Right cardiac atrium (tissue), 5 donors: ENCODE results near the gene KRT80. TPM values are rescaled to one million over a fixed set of nuclear protein-coding genes. Genes with fewer than 3 reads are reported as not detected.

Experiments
- ATAC-seq, 2 donors: fragments of 200-7000 bp; cut with Tn5 transposase; one replicate each; pipeline versions ENCODE4 v1.8.0 to v1.9.1; 2020; ENCODE audit warnings: moderate library complexity in 2 of 2, mild to moderate bottlenecking in 1 of 2
- DNase-seq, 3 donors: peaks; one replicate each; pipeline ENCODE4 v3.0.0-alpha.2; 2020
- H3K27ac ChIP-seq: one replicate; pipeline ENCODE4 v1.5.1; 2013; ENCODE audit warnings: mild to moderate bottlenecking, low read length, control low read depth, moderate library complexity
- H3K27me3 ChIP-seq: one replicate; pipeline ENCODE4 v1.6.1; 2013; ENCODE audit not compliant: control insufficient read depth, insufficient read depth
- H3K4me1 ChIP-seq: one replicate; pipeline ENCODE4 v1.6.1; 2013; ENCODE audit warnings: low read length; ENCODE audit not compliant: control insufficient read depth, insufficient read depth
- H3K4me3 ChIP-seq: one replicate; pipeline ENCODE4 v1.5.1; 2013; ENCODE audit warnings: low read length, control low read depth
- H3K9me3 ChIP-seq: one replicate; pipeline ENCODE4 v1.6.1; 2013; ENCODE audit warnings: low read length; ENCODE audit not compliant: control insufficient read depth
- WGBS: extraction: QIAGEN DNeasy Blood & Tissue Kit; methylation state at CpG from one replicate; pipeline ENCODE4 v1.1.7; 2013; 5-methylcytosine and 5-hydroxymethylcytosine counted together
- intact Hi-C, 4 donors: fragments of 100-400 bp; cut with DNase I; formaldehyde crosslinking; loops; one replicate each; pipeline versions ENCODE4 v1.11.0 to v1.14.0; 2022 to 2023
- polyA plus RNA-seq: library from polyadenylated mRNA; stranded (reverse); fragments of 200-250 nt; gene quantifications from one replicate; pipeline ENCODE4 v1.2.3, GENCODE V29; 2013
- total RNA-seq, 4 donors: library from RNA; stranded (reverse); fragmentation: NEBNext Ultra II Directional; extraction: Animal tissue kit (Norgen Biotek cat#: 25700); gene quantifications; one replicate each; pipeline ENCODE4 v1.2.1, GENCODE V29; 2021
- donor health status: healthy with polysubstance abuse.
- donor health status: DM: no; HTN: yes; CAD: no.
- donor health status: DM: no; HTN: no; CAD: no.
- donor health status: DM: no; HTN: yes; CAD: no; lungs with severe emphysema.
- donor health status: DM: yes; HTN: yes; CAD: no.

Gene KRT80
- total and polyA plus RNA-seq, 5 donors = 0.05 to 0.06 TPM; not detected in 3

DNA sequence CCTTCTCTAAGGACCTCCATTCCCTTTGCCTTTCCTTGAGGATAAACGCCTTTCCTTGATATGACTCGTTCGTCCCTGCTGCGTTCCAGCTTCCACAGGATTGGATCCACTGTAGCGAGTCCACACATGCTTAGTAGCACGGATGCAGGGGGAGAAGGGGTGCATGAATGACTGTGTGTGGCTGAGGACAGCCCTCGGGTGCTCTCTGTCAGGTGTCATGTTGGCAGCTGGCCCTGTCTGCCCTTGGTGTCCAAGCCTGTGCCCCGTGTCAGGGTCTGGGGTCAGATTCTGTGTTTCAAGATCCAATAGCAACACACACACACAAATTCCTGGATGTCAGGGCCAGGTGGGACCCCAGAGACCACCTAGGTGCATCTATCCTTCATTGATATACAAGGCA, 17.5 kb upstream of the KRT80 start:
- Histone ChIP-seq H3K4me3 (no peak overlapping the region), H3K9me3 (no peaks in the 10 kb centered on the region), H3K27me3 (no peaks in the 10 kb centered on the region), H3K4me1 (no peaks in the 10 kb centered on the region), H3K27ac (no peak overlapping the region)
- ATAC-seq (no peak), DNase-seq (no peak)
- WGBS = 65% methylated on average over 8 of the region's 8 CpGs
- intact Hi-C loops = no loop called here

DNA sequence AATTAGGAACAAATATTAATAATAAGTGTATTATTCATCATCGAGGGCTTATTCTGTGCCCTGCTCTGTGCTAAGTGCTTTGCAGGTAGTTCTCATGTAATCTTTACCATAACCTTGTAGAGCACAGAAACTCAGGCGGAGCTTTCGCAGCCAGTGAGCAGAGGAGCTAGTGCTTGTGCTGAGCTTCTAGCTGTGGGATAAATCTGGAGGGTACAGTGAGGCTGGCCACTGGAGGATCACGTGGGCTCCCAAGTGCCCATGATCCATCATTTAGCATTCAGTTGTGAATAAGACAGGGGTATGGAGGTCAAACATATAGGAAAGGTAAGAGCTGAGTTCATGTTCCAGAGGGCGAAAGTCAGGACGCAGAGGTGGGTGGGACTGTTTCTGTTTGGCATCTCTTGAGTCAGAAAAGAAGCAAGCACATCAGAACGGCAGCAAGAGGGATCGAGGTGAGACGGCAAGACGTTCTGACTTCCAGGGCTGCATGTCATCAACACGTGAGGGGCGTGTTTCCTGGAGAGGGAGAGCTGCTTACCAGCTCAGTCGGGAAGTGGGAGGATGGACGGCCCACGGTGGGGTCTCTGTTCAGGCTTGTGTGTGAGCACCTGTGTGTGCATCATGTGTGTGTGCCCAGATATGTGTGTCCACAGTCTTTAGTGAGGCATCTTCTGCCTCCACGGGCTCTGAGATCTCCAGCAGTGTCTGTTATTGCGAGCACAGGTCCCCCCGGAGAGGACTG, 16.8 kb upstream of the KRT80 start:
- no peak overlapping the region for H3K27ac ChIP-seq
- DNase-seq (no peak), ATAC-seq (no peak)

DNA sequence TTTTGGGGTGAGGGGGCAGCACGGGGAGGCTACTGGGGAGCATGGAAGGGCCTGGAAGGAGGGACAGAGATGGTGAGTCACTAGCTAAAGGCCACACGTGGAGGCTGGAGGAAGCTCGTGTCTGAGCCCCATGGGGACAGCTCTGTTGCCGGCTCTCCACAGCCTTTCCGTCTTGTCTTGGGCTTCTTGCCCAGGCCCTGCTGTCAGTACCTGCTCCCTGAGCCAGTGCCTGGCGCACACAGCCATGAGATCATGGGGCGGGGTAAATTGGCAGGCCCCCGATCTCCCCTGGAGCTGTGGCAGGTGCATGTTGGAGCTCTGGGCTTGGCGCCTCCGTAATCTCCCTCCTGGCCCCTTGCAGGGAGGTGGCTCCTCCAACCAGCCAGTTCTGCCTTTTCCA, 16.1 kb upstream of the KRT80 start:
- Histone ChIP-seq H3K27me3 (no peaks in the 10 kb centered on the region), H3K4me1 (no peaks in the 10 kb centered on the region), H3K4me3 (no peak overlapping the region), H3K27ac (no peak overlapping the region), H3K9me3 (no peaks in the 10 kb centered on the region)
- WGBS = 26% methylated on average over 10 of the region's 10 CpGs
- ATAC-seq (peak; percentile 36 to 66), DNase-seq (peak in 2 of 3 donors; percentile 48 to 69)
- intact Hi-C loops = no loop called here

More for the DNA sequence above, 16.8 kb upstream of the KRT80 start:
- H3K4me3 ChIP-seq = no peak overlapping the region
- H3K9me3 ChIP-seq = no peaks in the 10 kb centered on the region
- H3K27me3 ChIP-seq = no peaks in the 10 kb centered on the region
- intact Hi-C loops = no loop called here
- 60% methylated on average over 18 of the region's 18 CpGs for WGBS
- no peaks in the 10 kb centered on the region for H3K4me1 ChIP-seq

DNA sequence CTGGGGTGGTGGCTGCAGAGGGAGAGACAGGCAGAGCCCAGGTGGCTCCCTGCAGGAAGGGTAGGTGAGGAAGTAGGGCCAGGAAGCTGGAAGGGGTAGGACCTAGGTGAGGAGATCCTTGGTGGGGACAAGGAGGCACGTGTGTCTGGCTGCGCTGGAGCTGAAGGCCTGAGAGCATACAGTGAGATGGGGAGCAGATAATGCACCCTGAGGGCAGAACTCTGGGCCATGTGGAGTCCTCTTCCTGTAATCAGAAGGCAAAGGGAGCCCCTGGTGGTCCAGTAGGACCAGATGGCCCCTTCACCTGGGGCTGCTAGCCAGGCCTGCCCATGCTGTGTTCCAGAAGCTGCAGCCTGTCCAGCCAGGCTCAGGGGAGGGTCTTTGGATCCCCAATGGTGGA, 15.3 kb upstream of the KRT80 start:
- Histone ChIP-seq H3K4me3 (no peak overlapping the region), H3K27me3 (no peaks in the 10 kb centered on the region), H3K9me3 (no peaks in the 10 kb centered on the region), H3K4me1 (no peaks in the 10 kb centered on the region), H3K27ac (no peak overlapping the region)
- DNase-seq (no peak), ATAC-seq (no peak)
- intact Hi-C loops = no loop called here
- WGBS = 98% methylated on average over 2 of the region's 2 CpGs

DNA sequence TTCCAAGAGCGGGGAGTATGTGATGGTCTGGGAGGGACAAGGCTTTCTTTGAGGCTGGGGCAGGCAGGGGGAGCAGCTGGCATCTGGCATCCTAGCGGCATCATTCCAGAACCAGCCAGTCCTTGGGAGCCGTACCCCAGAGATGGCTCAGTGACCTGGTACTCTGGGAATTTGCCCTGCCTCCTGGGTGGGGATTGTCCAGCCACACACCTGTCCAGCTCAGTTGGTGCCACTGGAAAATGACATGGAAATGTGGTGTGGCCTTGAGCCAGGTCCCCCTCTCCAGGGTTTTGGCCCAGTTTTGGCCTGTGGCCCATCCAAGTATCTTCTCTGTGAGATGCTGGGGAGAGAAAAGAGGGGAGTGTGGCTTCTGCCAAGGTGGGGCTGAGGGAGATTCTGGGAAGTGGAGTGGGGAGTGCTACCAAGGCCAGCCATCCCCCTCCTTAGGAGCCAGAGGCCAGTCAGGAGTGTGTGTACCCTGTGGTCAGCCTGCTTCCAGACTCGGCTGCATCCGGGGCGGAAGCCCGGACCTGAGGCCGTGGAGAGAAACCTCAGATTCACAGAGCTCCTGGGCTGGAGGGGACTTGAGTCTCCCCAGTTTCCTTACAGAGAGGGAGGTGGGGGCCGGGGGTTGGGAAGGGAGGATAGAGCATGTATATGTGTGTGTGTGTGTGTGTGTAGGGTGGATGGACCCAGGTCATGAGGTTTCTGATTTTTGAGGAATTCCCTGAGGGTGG, 14.7 kb upstream of the KRT80 start:
- no peak overlapping the region for H3K27ac ChIP-seq
- ATAC-seq (no peak), DNase-seq (no peak)
- intact Hi-C loops = no loop called here
- H3K4me1 ChIP-seq = no peaks in the 10 kb centered on the region
- 90% methylated on average over 9 of the region's 9 CpGs for WGBS
- no peaks in the 10 kb centered on the region for H3K9me3 ChIP-seq
- no peaks in the 10 kb centered on the region for H3K27me3 ChIP-seq
- H3K4me3 ChIP-seq = no peak overlapping the region

DNA sequence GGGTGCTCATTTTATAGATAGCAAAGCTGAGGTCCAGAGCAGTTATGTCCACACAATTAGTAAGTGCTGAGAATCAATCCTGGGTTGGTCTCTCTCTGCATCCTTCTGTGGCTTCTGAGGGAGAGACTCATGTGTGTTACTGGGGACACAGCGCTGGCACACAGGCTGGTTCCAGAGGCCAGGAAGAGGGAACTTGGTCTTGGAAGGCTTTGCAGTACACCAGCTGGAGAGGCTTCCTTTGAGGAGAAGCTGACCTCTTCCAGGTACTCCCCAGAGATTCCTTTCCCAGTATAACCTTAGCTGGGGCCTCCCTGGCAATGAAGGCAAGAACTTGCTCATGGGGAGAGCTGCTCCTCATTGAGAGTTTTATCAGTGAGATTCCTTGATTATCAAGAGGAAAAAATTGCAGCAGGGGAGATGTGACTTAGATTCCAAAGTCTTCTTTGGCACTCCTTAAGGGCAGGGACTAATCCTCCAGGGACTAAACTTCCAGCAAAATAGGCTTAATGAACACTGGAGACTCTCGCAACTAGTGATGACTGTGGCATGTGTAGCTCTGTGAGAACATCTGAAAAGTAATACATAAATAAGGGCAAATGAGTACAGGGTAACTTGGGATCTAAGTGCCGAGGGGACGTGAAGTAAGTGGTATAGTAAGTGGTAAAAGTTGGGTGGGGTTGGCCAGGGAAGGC, 13.9 kb upstream of the KRT80 start:
- Histone ChIP-seq H3K27ac (no peak overlapping the region), H3K27me3 (no peaks in the 10 kb centered on the region), H3K9me3 (no peaks in the 10 kb centered on the region), H3K4me3 (no peak overlapping the region), H3K4me1 (no peaks in the 10 kb centered on the region)
- WGBS = 89% methylated on average over 4 of the region's 4 CpGs
- intact Hi-C loops = no loop called here
- DNase-seq (no peak), ATAC-seq (no peak)

DNA sequence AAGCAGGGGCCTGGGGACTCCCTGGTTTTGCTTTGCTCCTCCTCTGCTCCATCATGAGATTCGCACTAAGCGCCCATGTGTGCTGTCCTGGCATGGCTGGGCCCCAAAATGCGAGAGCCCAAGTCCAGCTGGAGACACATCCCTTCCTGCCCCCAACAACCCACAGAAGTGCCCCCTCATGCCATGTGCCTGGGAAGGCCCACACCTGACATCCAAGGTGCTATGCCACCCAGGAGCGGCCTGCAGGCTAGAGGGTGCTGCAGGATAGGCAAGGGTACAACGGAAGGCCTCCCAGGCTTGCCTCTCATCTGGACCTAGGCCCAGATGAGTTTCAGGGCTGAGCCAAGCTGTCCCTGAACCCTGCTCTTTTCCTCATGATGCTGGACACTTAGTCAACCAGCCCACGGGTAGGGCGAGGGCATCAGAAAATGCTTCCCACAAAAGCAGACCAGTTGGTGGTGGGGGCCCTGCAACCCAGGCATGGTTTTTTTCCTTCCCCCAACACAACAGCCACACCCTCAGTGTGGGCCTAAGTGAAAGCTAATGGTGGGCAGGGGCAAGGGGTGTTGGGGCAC, 13.2 kb upstream of the KRT80 start:
- intact Hi-C loops = no loop called here
- Histone ChIP-seq H3K27me3 (no peaks in the 10 kb centered on the region), H3K4me1 (no peaks in the 10 kb centered on the region), H3K4me3 (no peak overlapping the region), H3K9me3 (no peaks in the 10 kb centered on the region), H3K27ac (no peak overlapping the region)
- ATAC-seq (no peak), DNase-seq (no peak)
- 87% methylated on average over 7 of the region's 7 CpGs for WGBS

DNA sequence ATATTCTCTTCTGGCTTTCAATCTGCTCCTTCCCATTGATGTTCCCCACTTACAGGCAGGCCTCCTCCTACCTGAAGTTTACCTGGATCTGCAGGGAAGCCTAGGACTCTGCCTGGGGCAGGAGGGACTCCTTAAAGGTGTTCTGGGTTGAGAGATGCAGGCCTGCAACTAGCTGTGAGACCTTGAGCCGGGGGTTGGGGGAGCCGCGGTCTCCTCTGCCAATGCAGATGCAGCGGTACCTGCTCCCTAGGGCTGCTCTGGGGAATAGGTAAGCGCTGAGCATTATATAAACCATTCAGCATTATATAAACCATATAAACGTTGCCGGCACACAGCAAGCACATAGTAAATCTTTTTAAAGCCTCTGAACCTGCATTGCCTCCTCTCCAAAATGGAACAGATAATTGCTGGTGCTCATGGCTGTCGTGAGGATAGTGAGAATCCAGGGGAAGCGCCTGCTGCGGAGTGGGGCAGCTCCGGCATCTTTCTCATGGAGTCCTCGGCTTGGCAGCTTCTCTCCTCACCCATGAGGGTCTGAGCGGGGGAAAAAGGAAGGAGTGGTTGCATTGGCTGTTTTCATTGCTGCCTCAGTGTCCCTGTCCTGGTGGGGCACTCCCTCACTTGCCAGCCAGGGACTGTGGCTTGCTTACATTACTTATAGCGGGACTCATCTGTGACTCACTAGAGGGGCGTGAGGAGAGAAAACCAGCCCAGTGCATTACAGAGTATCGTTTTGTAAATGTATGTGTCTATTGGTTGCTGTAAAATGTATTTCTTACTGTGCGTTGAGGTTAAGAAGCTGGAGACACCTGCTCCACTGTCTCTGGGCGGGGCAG, 12.5 kb upstream of the KRT80 start:
- DNase-seq (no peak), ATAC-seq (no peak)
- Histone ChIP-seq H3K4me3 (no peak overlapping the region), H3K4me1 (no peaks in the 10 kb centered on the region), H3K27me3 (no peaks in the 10 kb centered on the region), H3K9me3 (no peaks in the 10 kb centered on the region), H3K27ac (no peak overlapping the region)
- intact Hi-C loops = no loop called here
- WGBS = 93% methylated on average over 18 of the region's 18 CpGs

DNA sequence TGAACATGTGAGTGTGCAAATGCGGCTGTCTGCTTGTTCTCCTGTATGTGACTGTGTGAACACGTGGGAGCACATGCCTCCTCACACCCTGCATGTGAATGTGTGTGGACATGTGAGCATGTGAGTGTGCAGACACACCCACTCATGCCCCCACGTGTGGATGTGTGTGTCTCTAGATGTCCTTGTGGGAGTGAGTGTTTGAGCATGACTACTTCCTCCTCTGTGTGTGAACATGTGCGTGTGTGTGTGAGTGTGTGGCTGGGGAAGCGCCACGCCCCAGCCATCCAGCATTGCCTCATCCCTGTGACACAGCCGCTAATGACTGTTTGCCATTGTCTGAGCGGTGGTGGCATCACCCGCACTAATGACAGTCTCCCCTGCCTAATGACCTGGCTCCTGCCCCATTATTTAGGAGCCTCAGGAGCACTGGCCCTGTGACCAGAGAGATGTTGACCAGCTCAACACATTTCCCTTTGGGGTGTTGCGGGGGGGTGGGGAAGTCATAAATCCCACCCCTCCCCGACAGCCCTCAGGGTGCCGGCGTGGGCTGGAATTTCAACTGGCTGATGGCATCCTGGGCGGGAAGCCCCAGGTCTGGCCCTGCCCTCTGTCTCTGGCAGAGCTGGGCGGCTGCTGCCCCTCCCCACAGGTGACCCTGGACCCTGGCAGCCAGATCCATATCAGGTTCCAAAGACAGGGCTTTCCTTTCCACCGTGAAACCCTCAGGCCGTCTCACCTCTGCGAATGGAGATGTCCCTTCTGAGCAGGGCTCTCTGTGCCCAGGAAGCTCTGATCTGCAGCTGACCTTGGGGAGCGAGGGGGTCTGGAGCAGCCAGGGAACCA, 11.5 kb upstream of the KRT80 start:
- peaks cover 3% of the 10 kb centered on the region for H3K4me1 ChIP-seq
- H3K9me3 ChIP-seq = no peaks in the 10 kb centered on the region
- DNase-seq (peak; percentile 40 to 79 (median 75)), ATAC-seq (peak; percentile 9 to 25)
- 59% methylated on average over 19 of the region's 19 CpGs for WGBS
- intact Hi-C loops = no loop called here
- no peak overlapping the region for H3K4me3 ChIP-seq
- H3K27me3 ChIP-seq = no peaks in the 10 kb centered on the region
- H3K27ac ChIP-seq = no peak overlapping the region
